ENCODE data around the gene EFNA4.

DNA sequence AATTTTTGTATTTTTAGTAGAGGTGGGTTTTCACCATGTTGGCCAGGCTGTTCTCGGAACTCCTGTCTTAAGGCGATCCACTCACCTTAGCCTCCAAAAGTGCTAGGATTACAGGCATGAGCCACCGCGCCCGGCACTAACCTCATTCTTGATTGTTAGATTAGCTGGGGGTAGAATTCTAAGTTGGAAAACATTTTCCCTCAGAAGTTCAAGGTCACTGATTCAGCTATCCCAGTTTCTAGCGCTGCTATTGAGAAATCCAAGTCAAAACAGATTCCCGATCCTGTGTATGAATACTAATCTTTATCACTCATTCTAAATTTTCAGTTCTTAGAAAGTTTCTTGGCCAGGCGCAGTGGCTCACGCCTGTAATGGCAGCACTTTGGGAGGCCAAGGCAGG is 39.8 kb downstream of the EFNA4 start:
- TF ChIP-seq ZNF41 (CRISPR knock-in tag; conservative IDR thresholded peaks at IDR 0.05): no peak
- TF ChIP-seq REST (IDR thresholded peaks at IDR 0.05; ENCODE audit: borderline replicate concordance): no peak
- no peak for TF ChIP-seq REST (CRISPR knock-in tag; IDR thresholded peaks at IDR 0.05; ENCODE audit: low read depth)
- TF ChIP-seq PHB2 (IDR thresholded peaks at IDR 0.05; ENCODE audit: low read depth): no peak
- TF ChIP-seq PKNOX1 (IDR thresholded peaks at IDR 0.05): no peak
- no peak for TF ChIP-seq POLR2AphosphoS2 (IDR thresholded peaks at IDR 0.05; ENCODE audit: low read length)
- no peak for TF ChIP-seq RFX5 (IDR thresholded peaks at IDR 0.05; ENCODE audit: low read depth, low read length)
- no peak for TF ChIP-seq YY1 (IDR thresholded peaks at IDR 0.05; ENCODE audit: borderline replicate concordance in 1 of 3, control insufficient read depth in 1 of 3, extremely low read depth in 1 of 3, insufficient read depth in 3 of 3, insufficient read length in 1 of 3, insufficient replicate concordance in 2 of 3, low read depth in 1 of 3, low read length in 2 of 3)
- no peak for TF ChIP-seq KDM4B (IDR thresholded peaks at IDR 0.05; ENCODE audit: borderline replicate concordance in 2 of 2, low read depth in 1 of 2)
- no peak for TF ChIP-seq SREBF2 (CRISPR knock-in tag; IDR thresholded peaks at IDR 0.05)
- no peak for TF ChIP-seq MEIS2 (IDR thresholded peaks at IDR 0.05; ENCODE audit: partially characterized antibody)
- no peak for TF ChIP-seq PATZ1 (CRISPR knock-in tag; IDR thresholded peaks at IDR 0.05; ENCODE audit: borderline replicate concordance)

Data from K562 (cell line).